Measurements from ENCODE around the gene TMTC2.

TMTC2 gene

GRCh38 chr12:82872088-82872487 is 185.4 kb downstream of the TMTC2 start:
- no peak for TF ChIP-seq CTCF (IDR thresholded peaks at IDR 0.05; ENCODE audit: extremely low read depth, missing control alignments)
- no peak for DNase-seq (ENCODE audit: low spot score)

- TF ChIP-seq CTCF (IDR thresholded peaks at IDR 0.05; ENCODE audit: extremely low read depth, missing control alignments) = no peak
- DNase-seq (ENCODE audit: low spot score) = no peak
Observed at GRCh38 chr12:82873309-82873708, 186.6 kb downstream of the TMTC2 start.

GRCh38 chr12:82873951-82874350 is 187.2 kb downstream of the TMTC2 start:
- TF ChIP-seq CTCF (IDR thresholded peaks at IDR 0.05; ENCODE audit: extremely low read depth, missing control alignments) = no peak
- no peak for DNase-seq (ENCODE audit: low spot score)

GRCh38 chr12:82874945-82875344 is 188.2 kb downstream of the TMTC2 start:
- no peak for TF ChIP-seq CTCF (IDR thresholded peaks at IDR 0.05; ENCODE audit: extremely low read depth, missing control alignments)
- no peak for DNase-seq (ENCODE audit: low spot score)

GRCh38 chr12:82876075-82876474 is 189.4 kb downstream of the TMTC2 start:
- DNase-seq (ENCODE audit: low spot score) = no peak
- TF ChIP-seq CTCF (IDR thresholded peaks at IDR 0.05; ENCODE audit: extremely low read depth, missing control alignments) = no peak

- DNase-seq (ENCODE audit: low spot score) = no peak
- TF ChIP-seq CTCF (IDR thresholded peaks at IDR 0.05; ENCODE audit: extremely low read depth, missing control alignments) = no peak
Observed at GRCh38 chr12:82877963-82878362, 191.3 kb downstream of the TMTC2 start.

GRCh38 chr12:82880442-82880901 is 193.8 kb downstream of the TMTC2 start:
- no peak for TF ChIP-seq CTCF (IDR thresholded peaks at IDR 0.05; ENCODE audit: extremely low read depth, missing control alignments)
- no peak for DNase-seq (ENCODE audit: low spot score)
